ENCODE results near the gene ABHD12.
A peak's percentile ranks its signal among the peaks of the same experiment; 100 is the strongest.
"Not testable (repeated sequence)": the region's sequence is repeated elsewhere in the genome, so short reads cannot be mapped to it uniquely, and the experiment has no call there.

Gene ABHD12

DNA sequence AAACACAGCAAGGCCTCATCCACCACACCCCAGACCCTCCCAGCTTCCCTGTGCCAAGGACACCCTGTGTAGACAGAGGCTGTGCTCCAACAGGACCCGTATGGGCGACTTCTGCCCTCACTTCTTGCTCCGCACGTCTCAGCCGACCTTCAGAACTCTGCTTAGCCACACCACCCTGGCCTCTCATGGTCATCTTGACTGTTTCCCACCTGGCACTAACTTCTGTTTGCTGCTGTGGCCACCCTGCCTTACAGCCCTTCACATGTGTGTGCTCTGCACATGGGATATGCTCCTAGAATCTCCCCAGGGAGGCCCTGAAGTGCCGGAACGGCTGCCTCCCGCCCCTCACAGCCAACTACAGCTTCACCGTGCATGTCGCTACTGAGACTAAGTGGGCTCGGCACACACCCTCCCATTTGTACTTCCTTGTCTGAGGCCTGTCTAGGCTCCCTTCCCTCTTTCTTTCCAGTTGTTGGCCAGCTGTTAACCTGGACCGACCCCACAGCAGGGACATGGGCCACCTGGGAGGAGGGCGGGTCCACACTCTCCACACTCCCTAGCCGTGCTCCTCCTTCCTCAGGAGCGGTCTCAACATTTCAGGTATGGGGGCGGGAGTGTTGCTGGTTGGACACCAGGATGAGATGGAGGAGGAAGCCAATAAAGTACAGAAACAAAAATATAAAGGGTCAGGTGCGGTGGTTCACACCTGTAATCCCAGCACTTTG, 73.1 kb downstream of the ABHD12 start:
- H3K27me3 Mint-ChIP-seq (ENCODE audit: low read depth): no peaks in the 10 kb centered on the region
- peaks cover 13% of the 10 kb centered on the region for H3K4me1 Mint-ChIP-seq (ENCODE audit: low read depth)
- no peaks in the 10 kb centered on the region for H3K9me3 Mint-ChIP-seq
- peak overlapping the region; percentile 52 for H3K27ac Mint-ChIP-seq
- H3K36me3 Mint-ChIP-seq (ENCODE audit: low read depth): peaks cover 13% of the 10 kb centered on the region
- no peak overlapping the region for H3K4me3 Mint-ChIP-seq
- no peak for DNase-seq (ENCODE audit: low spot score)

DNA sequence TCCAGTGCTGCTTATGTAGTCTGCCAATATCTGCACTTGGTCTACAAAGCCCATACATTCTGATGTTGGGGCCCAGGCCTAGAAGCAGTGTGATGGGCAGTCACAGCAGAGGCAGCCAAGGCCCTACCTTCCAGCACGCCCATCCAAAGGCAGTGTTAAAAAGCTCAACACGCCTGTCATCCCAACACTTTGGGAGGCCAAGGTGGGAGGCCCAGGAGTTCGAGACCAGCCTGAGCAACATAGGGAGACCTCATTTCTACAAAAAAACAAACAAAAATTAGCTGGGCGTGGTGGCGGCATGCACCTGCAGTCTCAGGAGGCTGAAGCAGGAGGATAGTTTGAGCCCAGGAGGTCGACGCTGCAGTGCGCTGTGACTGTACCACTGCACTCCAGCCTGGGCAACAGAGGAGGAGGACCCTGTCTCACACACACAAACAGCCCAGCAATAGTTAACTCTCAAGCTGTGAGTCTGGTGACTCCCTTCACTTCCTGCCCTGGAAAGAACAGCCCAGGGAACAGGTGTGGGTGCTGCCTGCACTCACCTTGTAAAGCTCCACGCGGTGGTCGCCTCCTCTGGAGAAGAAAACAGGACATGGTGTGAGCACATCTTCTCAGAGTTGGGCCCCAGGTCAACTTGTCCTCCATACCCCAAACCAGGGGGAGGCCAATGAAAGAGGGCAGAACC, 74.0 kb downstream of the ABHD12 start:
- no peaks in the 10 kb centered on the region for H3K9me3 Mint-ChIP-seq
- no peak overlapping the region for H3K27ac Mint-ChIP-seq
- H3K36me3 Mint-ChIP-seq (ENCODE audit: low read depth): peaks cover 13% of the 10 kb centered on the region
- no peak overlapping the region for H3K4me3 Mint-ChIP-seq
- no peaks in the 10 kb centered on the region for H3K27me3 Mint-ChIP-seq (ENCODE audit: low read depth)
- DNase-seq (ENCODE audit: low spot score): no peak
- peaks cover 8% of the 10 kb centered on the region for H3K4me1 Mint-ChIP-seq (ENCODE audit: low read depth)

DNA sequence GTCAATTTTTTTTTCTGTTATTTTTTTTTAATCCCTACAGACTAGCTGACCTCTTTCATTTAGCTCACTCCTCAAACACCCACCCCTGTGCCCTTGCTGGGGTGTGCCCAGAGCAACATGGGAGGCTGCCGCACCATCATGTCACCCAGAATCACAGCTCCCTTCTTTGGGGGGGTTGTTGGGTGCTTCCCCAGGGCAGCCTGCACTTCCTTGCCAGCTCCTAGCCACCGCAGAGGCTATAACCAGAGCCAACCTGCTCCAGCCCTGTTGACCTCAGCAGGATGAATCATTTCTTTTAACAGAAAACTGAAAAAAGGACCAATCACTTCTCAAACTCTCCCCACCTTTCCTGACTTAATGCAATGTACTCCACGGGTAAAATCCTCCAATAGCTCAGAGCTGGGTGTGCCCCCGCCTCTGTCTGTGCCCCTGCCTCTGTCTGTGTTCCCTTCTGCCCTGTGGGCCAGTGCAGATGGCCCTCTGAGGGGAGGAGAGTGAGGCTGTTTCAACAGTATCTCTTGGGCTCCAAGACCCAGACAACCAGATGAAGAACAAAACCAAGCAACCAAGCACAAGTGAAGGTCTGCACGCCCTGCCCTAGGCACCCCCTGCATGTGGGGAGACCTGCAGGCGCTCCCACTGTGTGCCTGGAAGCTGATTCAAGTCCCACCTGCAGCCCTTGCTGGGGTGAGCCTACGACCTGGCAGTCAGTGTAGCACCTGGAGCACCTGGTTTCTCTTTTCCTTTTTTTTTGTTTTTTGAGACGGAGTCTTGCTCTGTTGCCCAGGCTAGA, 75.0 kb downstream of the ABHD12 start:
- Mint-ChIP-seq H3K9me3 (no peaks in the 10 kb centered on the region), H3K36me3 (ENCODE audit: low read depth) (peaks cover 11% of the 10 kb centered on the region), H3K27me3 (ENCODE audit: low read depth) (no peaks in the 10 kb centered on the region), H3K4me1 (ENCODE audit: low read depth) (peaks cover 10% of the 10 kb centered on the region), H3K27ac (peak overlapping the region; percentile 77), H3K4me3 (no peak overlapping the region)
- DNase-seq (ENCODE audit: low spot score): no peak

DNA sequence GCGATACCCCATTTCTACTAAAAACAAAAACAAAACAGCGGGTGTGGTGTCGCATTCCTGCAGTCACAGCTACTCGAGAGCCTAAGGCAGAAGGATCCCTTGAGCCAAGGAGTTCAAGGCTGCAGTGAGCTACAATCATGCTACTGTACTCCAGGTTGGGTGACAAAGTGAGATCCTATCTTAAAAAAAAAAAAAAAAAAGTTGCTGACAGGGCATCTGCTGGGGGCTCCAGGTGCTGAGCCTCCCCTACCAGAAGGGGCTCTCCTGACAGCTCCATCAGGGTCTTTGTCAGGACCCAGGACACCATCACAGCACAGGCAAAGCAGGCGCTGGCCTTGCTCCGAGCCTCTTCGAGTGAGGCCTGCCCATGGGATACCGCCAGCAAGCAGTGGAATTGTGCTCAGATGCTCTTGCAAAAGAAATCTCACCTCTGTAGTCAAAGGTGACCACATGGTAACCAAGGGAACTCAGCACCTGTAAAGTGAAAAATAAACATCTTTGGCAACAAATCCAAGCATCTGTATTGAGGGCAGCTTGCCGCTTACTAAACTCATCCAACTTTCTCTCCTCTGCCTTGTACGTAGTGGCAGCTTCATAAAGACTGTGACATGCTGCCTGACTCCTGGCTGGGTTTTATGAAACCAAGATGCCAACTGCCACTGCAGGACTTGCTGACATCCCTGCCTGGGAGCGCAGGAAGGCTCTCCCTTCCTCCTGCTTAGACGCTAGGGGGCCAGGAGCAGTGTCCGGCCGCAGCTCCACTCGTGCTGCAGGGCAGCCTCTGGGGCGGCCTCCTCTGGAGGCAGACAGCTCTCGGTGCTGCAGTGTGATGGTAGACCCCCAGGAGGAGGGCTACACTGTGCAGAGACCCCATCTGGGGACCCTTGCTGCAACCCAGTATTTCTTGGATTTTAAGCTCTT, 75.9 kb downstream of the ABHD12 start:
- H3K9me3 Mint-ChIP-seq: no peaks in the 10 kb centered on the region
- H3K36me3 Mint-ChIP-seq (ENCODE audit: low read depth): peaks cover 9% of the 10 kb centered on the region
- H3K27ac Mint-ChIP-seq: no peak overlapping the region
- no peak for DNase-seq (ENCODE audit: low spot score)
- H3K4me3 Mint-ChIP-seq: no peak overlapping the region
- no peaks in the 10 kb centered on the region for H3K27me3 Mint-ChIP-seq (ENCODE audit: low read depth)
- H3K4me1 Mint-ChIP-seq (ENCODE audit: low read depth): peaks cover 17% of the 10 kb centered on the region

DNA sequence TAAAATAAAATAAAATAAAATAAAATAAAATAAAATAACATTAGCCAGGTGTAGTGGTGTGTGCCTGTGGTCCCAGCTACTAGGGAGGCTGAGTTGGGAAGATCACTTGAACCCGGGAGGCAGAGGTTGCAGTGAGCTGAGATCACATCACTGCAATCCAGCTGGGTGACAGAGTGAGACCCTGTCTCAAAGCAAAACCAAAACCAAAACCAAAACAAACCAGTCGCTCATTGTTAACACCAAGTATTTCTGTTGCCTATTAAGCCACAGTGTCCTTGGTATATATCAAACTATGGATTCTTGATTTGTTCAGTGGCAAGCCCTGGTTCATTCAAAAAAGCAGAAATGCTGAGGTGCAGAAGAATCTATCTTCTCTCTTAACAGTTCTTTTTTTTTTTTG, 77.0 kb downstream of the ABHD12 start:
- Mint-ChIP-seq H3K4me3 (peak overlapping the region; percentile 45), H3K4me1 (ENCODE audit: low read depth) (peaks cover 19% of the 10 kb centered on the region), H3K36me3 (ENCODE audit: low read depth) (peaks cover 9% of the 10 kb centered on the region), H3K27ac (peak overlapping the region; percentile 79), H3K27me3 (ENCODE audit: low read depth) (no peaks in the 10 kb centered on the region), H3K9me3 (no peaks in the 10 kb centered on the region)
- no peak for DNase-seq (ENCODE audit: low spot score)

DNA sequence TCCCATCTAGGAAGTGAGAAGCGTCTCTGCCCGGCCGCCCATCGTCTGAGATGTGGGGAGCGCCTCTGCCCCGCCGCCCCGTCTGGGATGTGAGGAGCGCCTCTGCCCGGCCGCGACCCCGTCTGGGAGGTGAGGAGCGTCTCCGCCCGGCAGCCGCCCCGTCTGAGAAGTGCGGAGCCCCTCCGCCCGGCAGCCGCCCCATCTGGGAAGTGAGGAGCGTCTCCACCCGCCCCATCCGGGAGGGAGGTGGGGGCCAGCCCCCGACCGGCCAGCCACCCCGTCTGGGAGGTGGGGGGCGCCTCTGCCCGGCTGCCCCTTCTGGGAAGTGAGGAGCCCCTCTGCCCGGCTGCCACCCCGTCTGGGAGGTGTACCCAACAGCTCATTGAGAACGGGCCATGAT, 77.9 kb downstream of the ABHD12 start:
- not testable (repeated sequence) for H3K27me3 Mint-ChIP-seq (ENCODE audit: low read depth); H3K4me3 Mint-ChIP-seq; H3K36me3 Mint-ChIP-seq (ENCODE audit: low read depth); H3K27ac Mint-ChIP-seq; H3K9me3 Mint-ChIP-seq; DNase-seq (ENCODE audit: low spot score)
- peaks cover 19% of the 10 kb centered on the region for H3K4me1 Mint-ChIP-seq (ENCODE audit: low read depth)

DNA sequence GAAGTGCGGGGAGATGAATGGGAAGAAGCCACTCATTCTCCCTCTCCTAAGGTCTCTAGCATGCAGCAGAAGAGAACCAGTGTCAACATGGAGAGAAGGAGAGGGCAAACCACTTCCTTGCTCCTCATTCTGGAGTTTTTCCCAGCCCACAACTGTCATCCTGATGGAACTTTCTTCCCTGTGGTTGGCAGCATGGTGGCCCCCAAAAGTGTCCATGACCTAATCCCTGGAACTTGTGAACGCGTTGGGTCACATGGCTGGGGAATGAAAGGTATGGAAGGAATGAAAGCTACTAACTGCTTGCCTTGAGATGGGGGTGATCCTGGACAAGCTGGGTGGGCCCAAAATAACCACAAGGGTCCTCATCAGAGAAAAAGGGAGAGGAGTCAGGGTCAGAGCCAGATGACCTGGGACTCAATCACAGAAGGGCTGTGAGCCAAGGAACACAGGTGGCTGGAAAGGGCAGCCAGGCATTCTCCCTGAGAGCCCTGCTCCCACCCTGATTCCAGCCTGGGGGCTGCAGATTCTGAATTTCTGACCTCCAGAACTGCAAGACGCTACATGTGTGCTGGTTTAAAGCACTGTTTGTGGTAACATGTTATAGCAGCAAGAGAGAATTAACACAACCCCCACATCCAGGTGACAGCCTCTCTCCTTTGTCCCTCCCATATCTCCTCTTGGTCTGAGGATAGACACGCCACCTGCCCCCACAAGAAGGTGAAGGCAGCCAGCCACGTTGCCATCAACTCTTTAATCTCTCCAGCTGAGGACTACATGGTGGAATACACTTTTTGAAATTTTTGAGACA, 79.5 kb downstream of the ABHD12 start:
- Mint-ChIP-seq H3K27ac (peak overlapping the region; percentile 98), H3K27me3 (ENCODE audit: low read depth) (no peaks in the 10 kb centered on the region), H3K36me3 (ENCODE audit: low read depth) (peaks cover 13% of the 10 kb centered on the region), H3K4me1 (ENCODE audit: low read depth) (peaks cover 18% of the 10 kb centered on the region), H3K9me3 (no peaks in the 10 kb centered on the region), H3K4me3 (peak overlapping the region; percentile 83)
- DNase-seq (ENCODE audit: low spot score): no peak

DNA sequence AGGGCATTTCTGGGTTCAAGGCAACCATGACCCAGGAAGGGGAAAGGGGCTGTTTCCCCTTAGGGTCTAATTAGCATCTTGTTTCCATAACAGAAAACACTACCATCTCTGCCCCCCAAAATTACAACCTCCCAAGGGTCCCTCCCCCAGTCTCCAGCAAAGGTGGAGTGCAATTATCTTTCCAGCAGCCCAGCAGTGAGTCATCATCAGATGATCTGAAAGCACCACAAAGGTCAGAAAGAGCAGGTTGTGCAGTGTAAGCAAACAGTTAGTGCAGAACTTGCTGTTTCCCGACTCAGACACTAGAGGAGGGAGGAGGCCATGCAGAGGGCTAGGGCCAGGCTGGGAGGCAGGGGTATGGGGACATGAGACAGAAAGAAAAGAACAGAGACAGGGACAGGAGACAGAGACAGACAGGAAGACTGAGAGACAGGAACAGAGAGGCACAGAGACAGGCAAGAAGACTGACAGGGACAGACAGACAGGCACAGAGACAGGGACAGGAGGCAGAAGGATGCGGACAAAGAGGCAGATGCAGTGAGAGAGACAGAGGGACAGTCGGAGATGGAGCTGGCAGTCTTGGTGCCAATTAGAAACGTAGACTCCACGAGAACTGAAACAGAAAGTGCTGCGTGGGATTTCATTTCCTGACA, 80.2 kb downstream of the ABHD12 start:
- H3K4me1 Mint-ChIP-seq (ENCODE audit: low read depth): peaks cover 15% of the 10 kb centered on the region
- peak overlapping the region; percentile 83 for H3K4me3 Mint-ChIP-seq
- peak overlapping the region; percentile 98 for H3K27ac Mint-ChIP-seq
- H3K36me3 Mint-ChIP-seq (ENCODE audit: low read depth): peaks cover 9% of the 10 kb centered on the region
- no peaks in the 10 kb centered on the region for H3K9me3 Mint-ChIP-seq
- H3K27me3 Mint-ChIP-seq (ENCODE audit: low read depth): no peaks in the 10 kb centered on the region
- peak; percentile 67 for DNase-seq (ENCODE audit: low spot score)

DNA sequence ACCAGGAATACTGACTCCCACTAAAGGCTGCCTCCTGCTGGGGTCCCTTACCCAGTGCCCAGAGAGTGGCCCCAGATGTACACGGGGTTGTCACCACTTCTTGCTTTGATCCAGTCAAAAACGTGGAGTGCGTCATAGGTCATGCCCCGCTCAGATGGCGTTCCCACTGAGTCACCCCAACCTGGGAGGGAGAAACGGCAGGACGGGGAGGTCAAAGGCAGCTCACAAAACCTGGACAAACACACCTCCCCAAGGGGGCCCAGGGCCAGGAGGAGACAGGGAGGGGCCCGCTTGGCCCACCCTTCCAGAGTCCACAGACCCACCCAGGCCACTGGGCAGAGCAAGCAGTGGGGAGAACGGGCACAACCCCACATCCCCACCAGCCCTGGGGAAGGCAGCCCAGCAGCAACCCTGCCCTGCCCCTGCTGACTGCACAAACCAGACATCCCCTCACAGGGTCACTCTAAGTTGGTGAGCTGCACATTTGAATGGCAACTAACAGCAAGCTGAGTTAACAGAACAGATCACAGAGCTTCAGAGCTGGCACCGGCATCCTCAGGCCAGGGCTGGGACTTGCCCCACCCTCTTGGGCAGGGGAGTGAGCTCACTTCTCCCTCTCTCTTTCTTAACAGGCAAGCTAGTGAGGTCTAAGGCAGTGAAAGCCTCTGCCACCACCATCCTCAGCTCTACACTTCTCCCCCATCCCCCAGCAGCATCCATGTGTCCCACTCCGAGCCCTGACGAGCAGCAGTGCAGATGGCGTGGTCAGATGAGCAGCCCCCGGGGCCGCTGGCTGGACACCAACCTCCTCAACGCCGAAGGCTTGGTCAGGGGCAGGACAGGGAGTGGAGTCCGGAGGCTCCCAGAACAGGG, 81.0 kb downstream of the ABHD12 start:
- no peaks in the 10 kb centered on the region for H3K27me3 Mint-ChIP-seq (ENCODE audit: low read depth)

DNA sequence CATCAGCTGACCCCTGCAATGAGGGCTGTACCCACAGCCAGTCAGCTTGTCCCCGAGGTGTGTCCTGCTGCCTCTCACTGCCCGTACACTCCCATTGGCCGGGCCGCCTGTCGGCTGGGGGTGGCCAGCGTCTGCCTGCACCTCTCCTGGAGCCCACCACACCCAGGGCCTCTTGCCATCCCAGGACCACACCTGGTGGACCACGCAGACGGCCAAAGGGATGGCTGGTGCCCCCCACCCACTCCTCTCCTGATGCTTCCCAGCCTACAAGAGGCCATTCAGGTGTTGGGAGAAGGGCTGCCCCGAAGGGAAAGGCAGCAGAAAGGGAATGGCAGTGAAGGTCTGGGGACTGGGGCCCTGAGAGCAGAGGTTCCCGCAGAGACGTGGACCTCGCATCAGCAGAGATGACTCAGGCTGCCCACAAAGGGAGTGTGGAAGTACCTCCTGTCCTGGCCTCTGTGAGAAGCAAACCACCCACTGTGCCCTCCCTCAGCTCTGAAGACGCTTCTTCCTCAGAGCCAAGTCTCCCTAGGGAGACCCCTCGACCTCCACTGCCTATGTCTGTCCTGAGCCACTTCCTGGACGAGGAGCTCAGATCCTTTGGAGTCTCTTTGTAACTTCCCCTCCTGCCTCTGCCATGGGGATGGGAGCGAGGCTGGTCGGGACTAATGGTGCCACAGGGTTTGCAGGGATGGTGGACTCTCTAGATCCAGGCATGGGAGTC, 81.8 kb downstream of the ABHD12 start:
- peaks cover 9% of the 10 kb centered on the region for H3K36me3 Mint-ChIP-seq (ENCODE audit: low read depth)
- no peaks in the 10 kb centered on the region for H3K9me3 Mint-ChIP-seq
- H3K4me1 Mint-ChIP-seq (ENCODE audit: low read depth): peaks cover 15% of the 10 kb centered on the region
- peak; percentile 21 for DNase-seq (ENCODE audit: low spot score)
- peak overlapping the region; percentile 36 for H3K27ac Mint-ChIP-seq
- H3K4me3 Mint-ChIP-seq: no peak overlapping the region
- no peaks in the 10 kb centered on the region for H3K27me3 Mint-ChIP-seq (ENCODE audit: low read depth)

More for the DNA sequence above, 81.0 kb downstream of the ABHD12 start:
- Mint-ChIP-seq H3K36me3 (ENCODE audit: low read depth) (peaks cover 9% of the 10 kb centered on the region), H3K4me3 (no peak overlapping the region), H3K27ac (peak overlapping the region; percentile 70), H3K4me1 (ENCODE audit: low read depth) (peaks cover 15% of the 10 kb centered on the region), H3K9me3 (no peaks in the 10 kb centered on the region)
- DNase-seq (ENCODE audit: low spot score): no peak

DNA sequence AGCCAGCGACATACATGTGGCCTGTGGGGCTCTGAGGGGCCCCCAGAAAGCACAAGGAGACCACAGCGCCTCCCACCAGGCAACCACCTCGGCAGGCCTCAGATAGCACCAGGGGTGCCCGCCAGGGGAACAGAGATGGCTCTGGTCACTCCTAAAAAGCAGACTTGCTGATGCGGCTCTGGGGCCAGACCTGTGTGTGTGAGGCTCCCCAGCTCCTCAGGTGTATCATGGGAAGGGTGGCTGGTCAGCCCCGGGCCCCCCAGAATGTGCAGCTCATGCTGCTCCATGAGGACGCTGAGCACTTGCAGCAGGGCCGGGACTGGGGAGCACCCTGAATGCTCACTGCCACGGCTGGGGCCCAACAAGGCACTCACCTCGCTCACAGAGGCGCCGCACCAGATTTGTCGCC, 82.5 kb downstream of the ABHD12 start:
- no peak overlapping the region for H3K27ac Mint-ChIP-seq
- peaks cover 13% of the 10 kb centered on the region for H3K4me1 Mint-ChIP-seq (ENCODE audit: low read depth)
- no peak for DNase-seq (ENCODE audit: low spot score)
- H3K27me3 Mint-ChIP-seq (ENCODE audit: low read depth): no peaks in the 10 kb centered on the region
- H3K4me3 Mint-ChIP-seq: no peak overlapping the region
- H3K36me3 Mint-ChIP-seq (ENCODE audit: low read depth): peaks cover 7% of the 10 kb centered on the region
- H3K9me3 Mint-ChIP-seq: no peaks in the 10 kb centered on the region
